GM21528 (cell line): ENCODE results near the gene ARVCF.
"Not testable (repeated sequence)": the region's sequence is repeated elsewhere in the genome, so short reads cannot be mapped to it uniquely, and the experiment has no call there.

ENCODE experiments used
- ATAC-seq: cut with Tn5 transposase; IDR thresholded peaks from one replicate; pipeline ENCODE4 v1.9.1; 2021; ENCODE audit warnings: mild to moderate bottlenecking, moderate library complexity; ENCODE audit not compliant: unreplicated experiment, low FRiP score

The ARVCF gene

GRCh38 chr22:19942157-19943081, 74.2 kb downstream of the ARVCF start:
- no peak for ATAC-seq

- no peak for ATAC-seq
These were observed 75.1 kb downstream of the ARVCF start, which contains the start of the genes COMT and TXNRD2 for GRCh38 chr22:19941365-19942082. TSS of gene COMT (plus strand) at chr22:19941772. CDS start at chr22:19962527, 20,755 bp downstream. TSS of gene TXNRD2 (minus strand) at chr22:19941818. CDS start at chr22:19941803, 15 bp downstream.

GRCh38 chr22:19940536-19941364, 75.9 kb downstream of the ARVCF start:
- ATAC-seq: no peak

- no peak for ATAC-seq
These were observed 78.8 kb downstream of the ARVCF start for GRCh38 chr22:19937616-19938473.

DNA sequence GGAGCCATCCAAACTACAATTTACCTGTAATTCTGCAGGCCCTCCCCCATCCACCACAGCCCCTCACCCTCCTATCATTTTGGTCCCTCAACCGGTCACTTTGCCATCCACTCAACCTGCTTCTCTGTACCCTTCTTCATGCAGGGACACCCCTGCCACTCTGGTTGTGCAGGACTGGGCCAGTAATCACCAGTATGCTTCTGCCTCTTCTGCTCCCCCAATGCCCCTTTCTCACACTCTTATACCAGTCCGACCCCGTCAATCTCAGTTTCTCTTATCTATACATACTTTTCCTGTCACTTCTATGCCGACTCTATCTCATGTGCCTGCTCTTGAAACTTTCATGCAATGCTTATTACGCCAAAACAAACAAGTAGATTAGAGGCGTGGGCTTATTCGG, 80.1 kb downstream of the ARVCF start:
- ATAC-seq: no peak

DNA sequence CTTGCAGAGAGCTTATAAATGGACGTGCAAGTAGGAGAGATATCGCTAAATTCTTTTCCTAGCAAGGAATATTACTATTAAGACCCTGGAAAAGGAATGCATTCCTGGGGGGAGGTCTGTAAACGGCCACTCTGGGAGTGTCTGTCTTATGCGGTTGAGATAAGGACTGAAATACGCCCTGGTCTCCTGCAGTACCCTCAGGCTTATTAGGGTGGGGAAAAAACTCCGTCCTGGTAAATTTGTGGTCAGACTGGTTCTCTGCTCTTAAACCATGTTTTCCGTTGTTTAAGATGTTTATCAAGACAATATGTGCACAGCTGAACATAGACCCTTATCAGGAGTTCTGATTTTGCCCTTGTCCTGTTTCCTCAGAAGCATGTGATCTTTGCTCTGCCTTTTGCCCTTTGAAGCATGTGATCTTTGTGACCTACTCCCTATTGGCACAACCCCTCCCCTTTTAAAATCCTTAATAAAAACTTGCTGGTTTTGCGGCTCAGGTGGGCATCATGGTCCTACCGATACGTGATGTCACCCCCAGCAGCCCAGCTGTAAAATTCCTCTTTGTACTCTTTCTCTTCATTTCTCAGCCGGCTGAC, 81.4 kb downstream of the ARVCF start:
- ATAC-seq: not testable (repeated sequence)

GRCh38 chr22:19933341-19934241, 83.0 kb downstream of the ARVCF start:
- no peak for ATAC-seq

DNA sequence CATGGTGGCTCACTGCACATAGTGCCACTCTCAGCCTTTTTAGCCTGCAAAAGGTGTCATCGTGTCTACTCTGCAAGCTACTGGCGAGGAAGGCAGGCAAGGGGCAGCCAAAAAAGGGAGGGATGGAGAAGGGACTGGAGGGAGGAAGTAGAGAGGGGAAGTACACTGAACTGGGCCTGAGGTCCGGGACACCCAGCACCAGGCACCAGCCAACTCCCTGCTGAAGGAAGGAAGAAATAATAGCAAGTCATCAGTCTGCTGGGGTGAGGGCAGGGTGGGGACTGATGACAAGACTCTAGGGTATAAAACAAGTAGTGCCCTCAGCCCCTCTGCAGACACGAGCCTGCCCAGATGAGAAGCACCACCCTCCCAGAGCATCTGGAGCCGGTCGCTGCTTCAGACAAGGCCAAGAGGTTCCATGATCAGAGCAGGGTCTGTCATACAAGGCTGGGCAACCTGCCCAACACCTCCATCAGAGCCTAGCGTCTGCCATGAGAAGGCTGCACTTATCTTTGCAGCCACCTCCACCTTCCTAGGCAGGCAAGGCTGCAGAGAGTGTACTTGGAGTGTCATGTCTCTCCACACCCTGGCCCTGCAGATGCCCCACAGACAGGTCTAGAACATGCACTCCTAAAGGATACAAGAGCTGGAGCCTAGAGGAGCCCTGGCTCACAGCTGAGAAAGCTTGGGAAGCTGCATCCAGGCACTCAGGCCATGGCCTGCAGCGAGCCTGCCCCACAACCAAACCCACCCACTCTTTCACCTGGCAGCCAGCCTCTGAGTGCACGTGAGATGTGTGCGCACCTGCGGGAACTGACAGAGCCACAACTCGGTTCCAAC, 84.0 kb downstream of the ARVCF start:
- ATAC-seq: no peak

- ATAC-seq: no peak
These were observed 85.1 kb downstream of the ARVCF start for GRCh38 chr22:19931514-19931913.

DNA sequence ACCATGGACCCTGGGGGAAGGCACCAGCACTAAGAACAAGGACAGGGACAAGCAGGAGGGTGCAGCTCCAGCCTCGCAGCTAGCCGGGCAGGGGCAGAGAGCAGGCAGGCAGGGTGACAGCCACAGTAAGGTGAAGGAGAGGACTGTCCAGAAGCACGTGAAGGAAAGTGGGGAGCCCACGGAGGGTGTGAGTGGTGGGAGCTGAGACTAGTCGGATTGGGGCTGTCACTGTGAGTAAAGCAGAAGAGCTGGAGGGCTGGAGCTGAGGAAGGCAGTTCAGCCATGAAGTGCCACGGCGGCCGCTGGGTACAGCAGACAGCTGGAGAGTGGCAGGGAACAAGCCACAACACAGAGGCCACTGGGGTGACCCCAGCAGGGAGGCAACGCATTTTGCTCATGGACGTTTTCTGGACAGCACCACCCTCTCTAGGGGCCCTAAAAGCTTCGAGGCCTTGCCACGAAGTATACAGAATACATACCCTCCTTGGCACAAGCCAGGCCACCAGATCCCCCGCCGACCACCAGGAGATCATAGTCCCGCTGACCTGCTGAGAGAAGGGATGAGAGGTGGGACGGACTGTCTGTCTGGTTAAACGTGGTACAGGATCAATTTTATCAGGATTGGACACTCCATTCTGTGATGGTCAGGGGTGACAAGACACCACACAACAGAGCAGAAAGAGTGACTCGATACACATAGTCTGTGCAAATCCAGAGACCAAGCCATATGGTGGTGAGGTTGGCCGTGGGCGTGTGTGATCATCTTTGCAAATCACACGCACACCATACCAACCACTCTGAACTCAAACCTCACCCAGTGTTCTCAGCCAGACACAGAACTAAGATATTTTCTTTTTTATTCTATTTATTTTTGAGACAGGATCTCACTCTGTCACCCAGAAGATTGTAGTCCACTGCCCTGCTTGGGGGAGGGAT, 85.8 kb downstream of the ARVCF start:
- no peak for ATAC-seq

- ATAC-seq: no peak
These were observed 86.8 kb downstream of the ARVCF start for GRCh38 chr22:19929586-19930550.

- ATAC-seq: no peak
These were observed 88.4 kb downstream of the ARVCF start for GRCh38 chr22:19928207-19928606.

GRCh38 chr22:19927696-19928095, 88.9 kb downstream of the ARVCF start:
- no peak for ATAC-seq

- ATAC-seq: not testable (repeated sequence)
These were observed 90.6 kb downstream of the ARVCF start for GRCh38 chr22:19926028-19926427.

- ATAC-seq: no peak
These were observed 92.6 kb downstream of the ARVCF start for GRCh38 chr22:19923914-19924513.
